Brain pericyte (primary cell): ENCODE results near the gene VANGL1.

Experiments used
- DNase-seq: peaks from one replicate; pipeline ENCODE4 v3.0.0-alpha.2; 2012; ENCODE audit warnings: low read depth, low spot score

The VANGL1 gene

GRCh38 chr1:115668579-115668978 lies 26.8 kb downstream of the VANGL1 start:
- no peak for DNase-seq

DNA sequence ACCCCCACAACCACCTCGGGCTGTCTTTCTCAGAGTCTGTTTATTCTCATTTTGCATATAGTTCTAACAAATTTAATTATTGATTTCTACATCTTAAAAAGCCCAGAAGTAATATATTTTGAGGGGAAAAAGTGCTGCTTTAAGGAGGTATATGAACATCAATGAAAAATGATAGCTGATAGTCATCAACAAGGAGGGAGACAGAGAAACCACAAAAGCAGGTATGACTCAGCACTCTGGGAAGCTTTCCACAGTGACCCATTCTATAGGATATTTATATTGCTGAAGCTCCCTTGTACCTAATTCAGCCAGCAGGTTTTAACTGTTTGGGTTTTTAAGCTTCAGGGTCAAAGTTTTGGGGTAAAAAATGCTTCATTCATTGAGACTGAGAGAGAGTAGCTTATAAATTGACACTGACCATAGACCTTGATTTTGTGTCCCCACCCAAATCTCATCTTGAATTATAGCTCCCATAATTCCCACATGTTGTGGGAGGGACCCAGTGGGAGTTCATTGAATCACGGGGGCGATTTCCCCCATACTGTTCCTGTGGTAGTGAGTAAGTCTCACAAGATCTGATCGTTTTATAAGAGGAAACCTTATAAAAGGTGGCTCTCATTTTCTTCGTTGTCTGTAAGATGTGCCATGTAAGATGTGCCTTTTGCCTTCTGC lies 27.4 kb downstream of the VANGL1 start:
- DNase-seq: no peak

GRCh38 chr1:115669886-115670285 lies 28.1 kb downstream of the VANGL1 start:
- DNase-seq: no peak

DNA sequence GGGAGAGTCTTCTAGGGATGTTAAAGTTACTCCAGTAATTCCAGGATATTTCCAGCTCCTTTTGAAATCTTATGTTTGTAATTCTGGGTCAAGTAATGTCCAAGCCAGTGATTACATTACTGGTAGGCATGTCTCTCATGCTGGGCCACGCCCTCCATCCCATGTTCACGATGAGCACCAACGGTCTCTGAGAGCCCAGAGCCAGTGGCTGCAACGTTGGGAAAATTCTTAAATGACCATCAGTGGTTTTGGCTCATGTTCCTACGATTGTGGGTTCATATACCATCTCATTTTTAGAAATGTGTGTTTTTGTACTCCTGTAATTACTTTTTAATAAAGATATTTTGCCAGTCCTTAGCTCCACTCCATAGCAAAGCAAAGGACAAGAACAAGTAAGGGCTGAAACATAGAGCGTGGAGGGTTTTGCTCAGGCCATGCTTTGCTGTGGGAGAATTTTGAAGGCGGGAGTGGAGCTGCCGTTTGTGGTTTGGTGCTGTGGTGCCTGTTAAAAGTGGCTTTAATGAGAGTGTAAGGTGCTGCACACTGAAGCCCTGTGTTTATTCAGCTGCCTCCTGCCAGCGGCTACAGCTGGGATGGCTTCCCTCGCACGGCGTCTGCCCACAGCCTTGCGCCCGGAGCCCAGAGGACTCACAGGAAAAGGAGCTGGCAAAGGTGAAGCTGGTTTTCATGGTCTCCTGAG lies 28.9 kb downstream of the VANGL1 start:
- DNase-seq: no peak

DNA sequence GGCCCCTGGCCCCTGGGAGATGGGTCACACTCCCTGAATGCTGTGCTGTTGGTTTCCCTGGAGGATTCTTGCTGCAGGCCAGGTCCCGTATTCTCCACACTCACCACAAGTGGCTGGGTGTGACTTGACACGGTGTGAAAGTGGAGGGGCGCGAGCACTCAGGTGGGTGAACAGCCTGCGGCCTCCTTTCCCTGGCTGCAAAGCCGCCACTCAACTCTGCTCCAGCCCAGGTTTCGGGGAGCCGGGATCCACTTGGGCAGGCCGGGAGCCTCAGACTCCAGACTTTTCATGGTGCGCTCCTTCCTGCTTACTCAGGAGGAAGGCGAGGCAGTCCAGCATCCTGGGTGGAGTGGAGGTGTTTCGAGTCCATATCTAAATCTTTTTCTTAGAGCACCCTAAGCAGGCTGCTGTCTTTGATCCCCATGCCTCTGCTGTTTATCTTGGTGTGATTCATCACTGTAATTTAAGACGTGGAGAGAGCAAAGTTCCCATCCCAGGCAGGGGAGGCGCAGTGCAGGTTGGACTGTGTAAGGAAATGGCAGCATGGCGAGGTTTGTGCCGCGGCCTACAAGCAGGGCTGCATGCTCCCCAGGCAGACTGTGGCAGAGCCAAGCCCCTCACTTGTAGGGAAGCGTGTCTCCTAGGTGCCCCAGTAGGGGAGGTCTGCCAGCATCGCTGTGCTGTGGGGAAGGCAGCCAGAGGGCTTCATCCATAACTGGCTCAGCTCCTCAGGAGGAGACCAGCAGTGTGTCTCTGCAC lies 29.6 kb downstream of the VANGL1 start:
- DNase-seq: no peak

DNA sequence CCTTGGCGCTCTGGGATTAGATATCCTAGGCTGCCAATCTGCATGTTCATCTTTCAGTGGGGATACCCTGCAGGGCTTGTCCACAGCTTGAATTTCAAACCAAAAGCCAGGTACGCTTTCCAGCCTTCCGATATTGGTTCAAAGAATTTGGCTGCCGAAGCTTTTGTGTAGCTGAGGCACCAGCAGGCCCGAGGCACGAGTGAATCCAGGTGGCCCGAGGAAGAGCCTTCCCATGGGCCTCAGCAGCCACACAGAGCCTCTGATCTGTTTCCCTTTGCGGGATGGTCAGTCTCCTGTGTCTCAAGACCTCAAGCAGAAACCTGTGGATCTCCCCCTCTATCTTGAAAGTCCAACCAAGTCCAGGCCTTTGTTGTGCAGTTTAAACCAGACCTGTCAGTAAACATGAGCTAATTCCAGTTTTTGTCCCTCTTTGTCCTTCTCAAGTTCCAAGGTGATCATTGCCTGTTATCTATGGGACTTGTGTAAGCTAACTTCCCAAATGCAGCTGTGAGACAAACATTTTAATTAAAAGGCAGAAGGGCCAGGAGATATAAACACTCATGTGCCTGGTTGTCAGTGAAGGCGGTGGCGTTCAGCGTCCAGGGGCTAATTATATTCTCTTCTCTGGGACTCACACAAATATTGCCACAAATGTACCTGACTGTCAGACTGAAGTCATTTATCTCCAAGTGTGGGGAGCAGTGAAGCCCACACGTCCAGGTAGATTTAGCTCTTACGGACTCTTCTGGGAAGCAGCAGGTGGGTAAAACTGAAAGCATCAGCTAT lies 30.6 kb downstream of the VANGL1 start:
- no peak for DNase-seq

DNA sequence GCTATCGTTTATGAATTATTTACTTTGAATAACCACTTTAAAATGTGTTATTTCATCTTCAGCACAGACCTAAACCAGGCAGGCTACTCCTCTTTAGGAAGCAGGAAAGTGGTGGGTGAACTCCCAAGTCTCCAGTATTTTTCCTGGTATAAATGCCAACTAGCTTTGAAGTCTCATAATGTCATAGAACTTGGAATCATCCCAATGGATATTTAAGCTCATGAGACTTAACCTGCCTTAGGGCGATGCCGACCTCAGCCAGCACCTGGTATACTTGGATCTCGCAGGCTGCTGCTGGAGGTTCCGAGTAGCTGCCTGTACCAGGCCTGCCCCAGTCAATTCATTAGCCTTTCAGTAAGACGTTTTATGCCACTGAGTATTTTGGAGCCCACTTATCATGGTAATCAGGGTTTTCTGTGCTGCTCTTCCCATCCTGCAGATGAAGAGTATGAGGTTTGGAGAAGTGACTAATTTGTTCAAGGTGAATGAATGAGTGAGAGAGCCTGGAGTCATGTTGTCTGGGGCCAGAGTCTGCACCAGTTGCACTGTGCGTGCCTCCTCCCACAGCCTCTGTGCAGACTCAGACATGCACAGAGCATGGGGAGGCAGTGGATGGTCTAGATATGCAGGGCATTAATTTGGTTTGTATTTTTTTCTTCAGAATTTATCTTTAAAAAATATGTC lies 34.9 kb downstream of the VANGL1 start:
- no peak for DNase-seq

DNA sequence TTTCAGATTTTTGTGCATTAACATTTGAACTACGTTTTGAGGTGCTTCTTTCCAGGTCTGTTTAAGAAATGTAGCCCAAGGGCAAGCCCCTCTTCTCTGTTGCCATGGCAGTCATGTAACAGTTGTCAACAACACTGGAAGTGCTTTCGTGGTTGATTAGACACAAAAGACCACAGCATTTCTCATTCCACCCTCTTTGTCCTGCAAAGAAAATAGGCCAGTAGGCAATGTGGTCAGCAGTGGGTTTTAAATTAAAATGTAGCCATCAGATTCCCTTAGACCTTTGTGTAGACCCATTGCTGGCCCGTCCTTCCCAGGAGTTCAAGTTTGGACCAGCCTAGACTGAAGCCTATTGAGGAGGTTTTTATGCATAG lies 35.4 kb downstream of the VANGL1 start:
- DNase-seq: no peak

GRCh38 chr1:115677565-115677964 lies 35.8 kb downstream of the VANGL1 start:
- DNase-seq: no peak

- no peak for DNase-seq
Measured at GRCh38 chr1:115678141-115678540, 36.4 kb downstream of the VANGL1 start.

DNA sequence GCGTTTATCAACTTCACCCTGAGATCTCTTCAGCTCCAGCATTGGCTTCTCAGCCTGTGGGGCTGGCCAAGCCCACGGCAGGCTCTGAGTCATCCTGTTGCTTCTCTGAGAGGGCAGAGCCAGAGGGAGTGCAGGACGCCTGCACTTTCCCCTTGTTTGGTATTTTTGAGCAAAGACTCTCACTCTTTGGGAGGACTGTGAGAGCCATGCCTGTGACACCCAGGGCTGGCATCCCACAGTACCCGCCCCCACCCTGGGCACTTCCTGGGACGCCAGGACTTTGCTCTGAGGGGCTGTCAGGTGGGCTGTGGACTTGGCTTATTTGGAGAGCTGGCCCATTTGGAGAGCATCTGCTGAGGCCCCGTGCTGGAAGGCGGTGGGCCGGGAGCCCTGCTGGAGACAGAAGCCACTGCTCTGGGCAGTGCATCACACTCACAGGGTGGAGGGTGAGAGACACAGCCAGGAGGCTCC lies 37.4 kb downstream of the VANGL1 start:
- no peak for DNase-seq

GRCh38 chr1:115680730-115681111 lies 39.0 kb downstream of the VANGL1 start:
- no peak for DNase-seq

DNA sequence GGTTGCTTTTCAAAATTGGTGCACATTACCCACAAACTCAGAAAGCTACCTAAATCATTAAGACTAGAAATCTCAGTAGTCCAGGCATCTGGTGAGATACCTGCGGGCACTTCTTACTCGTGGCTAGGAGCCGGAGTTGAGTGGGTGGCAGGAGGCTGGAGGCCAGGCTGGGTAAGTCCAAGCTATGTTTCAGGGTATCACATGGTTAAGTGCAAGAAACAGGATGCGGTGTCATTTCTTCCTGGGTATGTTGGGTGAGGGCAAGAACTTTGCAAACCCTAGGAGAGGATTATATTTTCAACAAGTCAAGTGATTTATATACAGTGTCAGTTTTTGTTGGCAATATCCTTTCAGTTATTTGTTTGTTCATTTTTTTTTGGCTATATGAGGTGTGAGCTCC lies 41.0 kb downstream of the VANGL1 start:
- no peak for DNase-seq

- no peak for DNase-seq
Measured at GRCh38 chr1:115685029-115685705, 43.4 kb downstream of the VANGL1 start.

DNA sequence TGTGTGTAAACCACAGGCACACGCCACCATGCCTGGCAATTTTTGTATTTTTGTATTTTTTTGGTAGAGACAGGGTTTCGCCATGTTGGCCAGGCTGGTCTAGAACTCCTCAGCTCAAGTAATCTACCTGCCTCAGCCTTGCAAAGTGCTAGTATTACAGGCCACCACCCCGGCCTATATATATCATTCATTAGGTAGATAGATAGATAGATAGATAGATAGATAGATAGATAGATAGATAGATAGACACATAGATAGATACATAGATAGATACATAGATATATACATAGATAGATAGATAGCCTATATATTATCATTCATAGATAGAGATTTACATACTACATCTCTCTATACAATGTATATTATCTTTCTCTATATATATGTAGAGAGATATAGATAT lies 46.0 kb downstream of the VANGL1 start:
- no peak for DNase-seq

GRCh38 chr1:115690972-115691371 lies 49.2 kb downstream of the VANGL1 start:
- no peak for DNase-seq

- DNase-seq: no peak
Measured at GRCh38 chr1:115692224-115692623, 50.5 kb downstream of the VANGL1 start.

DNA sequence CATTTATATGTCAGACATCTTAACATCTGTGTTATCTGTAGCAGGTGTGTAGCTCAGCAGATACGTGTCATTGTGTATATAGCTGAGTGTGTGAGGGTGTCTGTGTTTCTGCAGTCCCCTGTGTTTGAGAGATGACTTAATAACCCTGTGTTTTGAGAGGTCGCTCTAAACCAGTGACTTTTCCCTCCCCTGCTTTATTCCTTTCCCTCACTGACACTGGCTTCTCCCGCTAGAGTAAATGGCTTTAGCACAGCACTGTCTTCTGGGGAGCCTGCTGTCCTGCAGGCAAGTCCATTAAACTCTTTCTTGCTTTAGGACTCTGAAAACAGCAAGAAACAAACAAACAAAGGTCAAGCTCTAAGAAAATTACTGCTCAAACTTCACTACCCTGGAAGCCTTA lies 53.0 kb downstream of the VANGL1 start:
- DNase-seq: no peak

DNA sequence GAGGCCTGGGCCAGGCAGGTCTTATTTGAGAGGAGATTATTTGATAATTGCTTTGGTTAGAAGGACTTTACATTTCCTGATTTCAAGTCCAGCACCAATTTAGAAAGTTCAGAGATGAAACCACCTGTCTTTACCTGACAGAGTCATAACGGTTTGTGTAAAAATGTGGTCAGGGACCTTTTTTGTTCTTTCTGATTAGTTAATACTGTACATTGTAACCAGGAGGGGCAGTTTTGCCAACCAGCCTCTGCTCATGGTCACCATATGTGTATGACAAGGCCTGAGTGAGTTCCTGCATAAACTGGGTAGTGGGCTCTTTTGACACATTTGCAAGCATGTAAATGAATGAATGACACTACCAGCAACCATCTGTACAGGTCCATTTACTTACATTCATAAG lies 55.8 kb downstream of the VANGL1 start:
- no peak for DNase-seq

DNA sequence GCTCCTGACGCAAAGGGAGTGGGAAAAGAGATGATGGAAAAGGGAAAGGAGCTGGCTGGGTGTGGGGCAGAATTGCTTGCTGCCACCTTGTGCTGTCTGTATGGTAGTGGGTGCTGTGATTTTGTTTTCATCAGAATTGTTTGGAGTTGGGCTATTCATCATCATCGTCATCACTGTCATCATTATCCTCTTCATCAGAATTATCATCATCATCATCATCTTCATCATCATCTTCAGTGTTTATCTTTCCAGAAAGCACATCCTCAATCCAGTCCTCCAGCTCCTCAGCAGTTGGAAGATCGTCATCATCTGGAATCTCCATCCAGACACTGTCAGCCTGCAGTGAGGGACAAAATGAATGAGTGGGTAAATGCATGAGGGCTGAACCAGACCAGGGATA lies 59.3 kb downstream of the VANGL1 start:
- no peak for DNase-seq

DNA sequence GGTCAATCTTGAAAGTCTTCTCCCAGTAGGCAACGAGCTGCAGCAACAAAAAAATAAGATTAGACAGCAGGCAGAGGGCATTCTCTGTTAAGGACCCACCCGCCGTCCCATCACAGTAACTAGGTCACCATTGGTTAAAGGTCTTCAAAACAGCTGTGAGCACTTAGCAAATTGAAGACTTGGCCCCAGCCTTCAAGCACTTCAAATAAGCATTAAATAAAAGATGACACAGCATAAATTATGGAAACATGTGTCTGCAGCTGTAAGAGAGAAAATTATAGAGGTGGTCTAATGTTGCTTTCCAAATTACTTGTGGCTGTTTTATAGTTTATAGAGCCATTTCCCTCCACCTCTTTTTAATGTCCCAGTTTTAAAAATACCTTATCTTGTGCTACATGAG lies 61.2 kb downstream of the VANGL1 start:
- no peak for DNase-seq
